Body of pancreas (tissue), 4 donors: ENCODE data around the gene BCL11B. TPM values are rescaled to one million over a fixed set of nuclear protein-coding genes. Genes with fewer than 3 reads are reported as not detected.

ENCODE experiments used
- ATAC-seq: fragments of 150-250 bp; one replicate; pipeline ENCODE4 v1.9.1; 2016
- DNase-seq, 4 donors: peaks; one replicate each; pipeline ENCODE4 v3.0.0-alpha.2; 2019
- H3K27ac ChIP-seq, 4 donors: fragments of 200-600 bp; sonication (generic); 1 replicate in 3 of 4; 2 replicates in 1 of 4; pipeline versions ENCODE4 v1.5.1 to v1.6.1; 2016 to 2019; ENCODE audit warnings: mild to moderate bottlenecking in 1 of 4, mixed read lengths in 1 of 4, moderate library complexity in 1 of 4
- H3K27me3 ChIP-seq, 2 donors: fragments of 200-600 bp; sonication (generic); one replicate each; pipeline ENCODE4 v1.6.0; 2016; ENCODE audit warnings: mild to moderate bottlenecking in 1 of 2
- H3K36me3 ChIP-seq, 2 donors: fragments of 200-600 bp; sonication (generic); replicated peaks in 1 of 2; 2 replicates each; pipeline ENCODE4 v1.5.1; 2016; ENCODE audit warnings: low read depth in 2 of 2; ENCODE audit not compliant: insufficient read depth in 1 of 2
- H3K4me1 ChIP-seq: fragments of 200-600 bp; sonication (generic); one replicate; pipeline ENCODE4 v1.6.0; 2016
- H3K4me3 ChIP-seq, 2 donors: fragments of 200-600 bp; sonication (generic); 1 replicate in 1 of 2; 2 replicates in 1 of 2; pipeline ENCODE4 v1.5.1; 2016 to 2019
- H3K9me3 ChIP-seq, 3 donors: fragments of 200-600 bp; sonication (generic); 1 replicate in 2 of 3; 2 replicates in 1 of 3; pipeline ENCODE4 v1.5.1; 2016
- CTCF ChIP-seq, 7 experiments: fragments of 450-650 bp in 4 of 7; fragments of 200-600 bp in 3 of 7; sonication (generic) in 3 of 7; IDR thresholded peaks; one replicate each; pipeline ENCODE4 v1.5.1; 2016 to 2019; ENCODE audit warnings: antibody characterized with exemption in 7 of 7
- POLR2A ChIP-seq, 3 donors: fragments of 450-650 bp; IDR thresholded peaks; one replicate each; pipeline ENCODE4 v1.6.1; 2016; ENCODE audit warnings: antibody characterized with exemption in 3 of 3, mild to moderate bottlenecking in 2 of 3
- WGBS, 2 donors: methylation state at CpG; one replicate each; pipeline ENCODE4 v1.1.5; 2017; 5-methylcytosine and 5-hydroxymethylcytosine counted together
- intact Hi-C: fragments of 100-400 bp; cut with DNase I; formaldehyde crosslinking; loops from one replicate; pipeline ENCODE4 v1.15.1; 2023
- total RNA-seq, 2 donors: library from RNA; depleted of rRNA; stranded (reverse); fragments of >200 nt; gene quantifications; one replicate each; pipeline ENCODE4 v1.1.0, GENCODE V29; 2016

Gene BCL11B
- total RNA-seq, 2 donors from 2014 or later: 0.78 TPM; not detected in 1

DNA sequence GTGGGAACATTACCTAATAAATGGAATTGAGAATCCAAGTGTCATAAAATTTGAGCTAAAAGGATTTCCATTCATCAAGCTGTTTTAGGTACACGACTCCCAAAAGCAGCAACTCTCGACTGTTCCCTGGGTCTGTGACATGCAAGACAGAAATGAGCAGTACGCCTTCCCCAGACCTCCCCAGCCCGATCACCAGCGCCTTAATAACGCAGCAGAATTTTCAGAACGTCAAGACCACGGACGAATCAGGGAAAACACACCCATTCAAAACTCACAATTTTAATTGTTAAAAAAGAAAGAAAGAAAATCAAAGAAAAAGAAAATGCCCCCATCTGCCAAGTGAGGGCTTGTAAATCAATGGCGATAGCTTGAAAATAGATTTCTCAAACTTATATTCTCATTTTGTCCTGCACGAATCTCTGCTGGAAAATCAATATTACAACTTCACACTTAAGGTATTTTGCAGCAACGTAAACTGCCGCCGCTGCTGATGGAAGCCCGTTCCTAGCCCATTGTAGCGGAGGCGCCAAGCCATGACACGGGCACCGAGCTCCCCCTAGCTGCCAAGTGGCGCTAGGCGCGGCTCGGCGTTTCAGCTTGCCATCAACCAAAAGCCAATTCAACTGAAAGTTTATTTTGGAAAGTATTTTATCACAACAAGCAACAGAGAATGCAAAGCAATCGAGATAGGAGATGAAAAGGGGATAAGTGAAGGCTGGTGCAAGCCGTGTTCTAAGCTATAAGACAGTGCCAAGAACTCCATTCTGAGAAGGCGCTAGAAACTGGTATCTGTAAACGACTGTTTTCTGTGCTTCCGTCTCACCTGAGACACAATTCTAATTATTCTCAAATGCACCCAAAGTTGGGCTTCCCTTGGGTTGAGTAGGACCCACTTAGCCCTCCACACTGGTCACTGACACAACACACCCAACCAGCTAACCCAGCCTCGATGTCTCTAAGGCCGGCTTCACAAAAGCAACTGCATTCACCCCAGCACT is 5.5 kb downstream of the BCL11B start:
- H3K4me3 ChIP-seq: no peak overlapping the region

DNA sequence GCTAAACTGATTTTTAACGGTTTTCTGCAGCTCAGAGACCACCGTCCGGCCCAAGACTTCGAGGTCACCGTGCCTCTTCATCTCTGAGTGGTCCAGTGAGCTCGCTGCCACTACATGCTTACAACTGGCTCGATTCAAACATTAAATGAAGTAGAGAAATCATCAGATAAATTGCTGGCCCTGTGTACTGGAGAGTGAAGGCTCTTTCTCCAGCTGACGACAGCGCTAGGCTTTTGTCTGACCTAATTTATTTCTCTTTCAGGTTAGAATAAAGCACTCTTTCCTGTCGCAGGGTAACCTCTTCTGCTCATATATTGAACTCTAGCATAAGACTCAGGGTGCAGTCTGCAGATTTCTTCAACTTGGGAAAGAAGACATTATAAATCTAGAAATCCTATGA is 6.4 kb downstream of the BCL11B start:
- ATAC-seq (no peak), DNase-seq (no peak)
- Histone ChIP-seq H3K9me3 (no peaks in the 10 kb centered on the region), H3K27me3 (peaks cover 0 to 16% of the 10 kb centered on the region in 2 donors), H3K27ac (no peak overlapping the region), H3K36me3 (no peaks in the 10 kb centered on the region), H3K4me3 (no peak overlapping the region), H3K4me1 (peaks cover 5% of the 10 kb centered on the region)
- WGBS, 2 donors: 70 to 72% methylated on average over 10 of the region's 10 CpGs
- TF ChIP-seq POLR2A (IDR thresholded peaks at IDR 0.05) (no peak), CTCF (IDR thresholded peaks at IDR 0.05) (no peak)
- intact Hi-C loops: no loop called here

More for the DNA sequence above, 5.5 kb downstream of the BCL11B start:
- intact Hi-C loops: no loop called here
- peaks cover 13% of the 10 kb centered on the region for H3K4me1 ChIP-seq
- H3K27ac ChIP-seq: no peak overlapping the region
- ATAC-seq (peak; percentile 81), DNase-seq (peak; percentile 70 to 81 (median 74))
- H3K9me3 ChIP-seq: no peaks in the 10 kb centered on the region
- no peaks in the 10 kb centered on the region for H3K36me3 ChIP-seq
- WGBS, 2 donors: 18 to 21% methylated on average over 31 of the region's 31 CpGs
- H3K27me3 ChIP-seq: peaks cover 0 to 22% of the 10 kb centered on the region in 2 donors
- peak; percentile 91 to 99 (median 94) for TF ChIP-seq CTCF (IDR thresholded peaks at IDR 0.05)
- no peak for TF ChIP-seq POLR2A (IDR thresholded peaks at IDR 0.05)

- Histone ChIP-seq H3K27ac (no peak overlapping the region), H3K4me3 (no peak overlapping the region), H3K36me3 (no peaks in the 10 kb centered on the region), H3K4me1 (peaks cover 1% of the 10 kb centered on the region), H3K9me3 (no peaks in the 10 kb centered on the region), H3K27me3 (peaks cover 0 to 11% of the 10 kb centered on the region in 2 donors)
- no peak for TF ChIP-seq CTCF (IDR thresholded peaks at IDR 0.05)
- TF ChIP-seq POLR2A (IDR thresholded peaks at IDR 0.05): no peak
- DNase-seq (no peak), ATAC-seq (no peak)
- intact Hi-C loops: no loop called here
- WGBS, 2 donors: 66 to 80% methylated on average over 17 of the region's 17 CpGs
Measured at GRCh38 chr14:99264691-99265450, 7.1 kb downstream of the BCL11B start.

DNA sequence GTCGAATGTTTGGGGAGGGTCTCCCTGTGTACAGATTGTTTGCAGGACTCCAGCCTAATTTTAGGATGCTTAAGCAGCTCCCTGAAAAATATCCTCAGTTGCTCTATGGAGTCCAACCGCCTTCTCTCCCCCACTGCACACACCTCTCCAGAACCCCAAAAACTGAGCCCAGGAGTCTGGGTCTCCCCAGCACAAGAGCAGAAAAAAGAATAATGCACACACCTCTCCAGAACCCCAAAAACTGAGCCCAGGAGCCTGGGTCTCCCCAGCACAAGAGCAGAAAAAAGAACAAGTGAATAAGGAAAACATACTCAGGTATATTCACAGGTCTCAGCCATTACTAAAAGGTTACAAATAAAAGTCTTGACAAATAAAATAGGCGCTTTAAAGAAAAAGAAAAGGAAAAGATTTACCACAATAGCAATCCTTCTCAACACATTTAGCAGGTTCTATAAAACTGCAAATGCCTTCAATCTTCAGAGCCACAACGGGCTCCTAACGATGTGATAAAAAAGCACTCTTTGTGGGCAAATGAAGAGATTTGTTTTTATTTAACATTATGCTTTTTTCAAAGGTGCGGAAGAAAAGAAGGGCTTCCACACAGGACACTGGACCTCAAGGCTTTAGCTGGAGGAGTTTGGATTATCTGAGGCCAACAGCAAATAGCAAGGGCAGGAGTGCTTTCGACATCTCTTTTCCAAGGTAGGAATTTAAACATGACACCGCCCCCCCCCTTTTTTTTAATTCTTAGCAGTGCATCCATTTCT is 8.2 kb downstream of the BCL11B start:
- no peaks in the 10 kb centered on the region for H3K36me3 ChIP-seq
- 58% methylated on average over 8 of the region's 8 CpGs for WGBS, 2 donors
- ATAC-seq: no peak
- H3K27me3 ChIP-seq: peaks cover 0 to 5% of the 10 kb centered on the region in 2 donors
- TF ChIP-seq CTCF (IDR thresholded peaks at IDR 0.05) (no peak), POLR2A (IDR thresholded peaks at IDR 0.05) (no peak)
- H3K4me3 ChIP-seq: no peak overlapping the region
- no peak overlapping the region for H3K27ac ChIP-seq
- intact Hi-C loops: no loop called here
- DNase-seq: no peak
- H3K9me3 ChIP-seq: no peaks in the 10 kb centered on the region
- no peaks in the 10 kb centered on the region for H3K4me1 ChIP-seq
